ENCODE measurements around the gene SDF4.

DNA sequence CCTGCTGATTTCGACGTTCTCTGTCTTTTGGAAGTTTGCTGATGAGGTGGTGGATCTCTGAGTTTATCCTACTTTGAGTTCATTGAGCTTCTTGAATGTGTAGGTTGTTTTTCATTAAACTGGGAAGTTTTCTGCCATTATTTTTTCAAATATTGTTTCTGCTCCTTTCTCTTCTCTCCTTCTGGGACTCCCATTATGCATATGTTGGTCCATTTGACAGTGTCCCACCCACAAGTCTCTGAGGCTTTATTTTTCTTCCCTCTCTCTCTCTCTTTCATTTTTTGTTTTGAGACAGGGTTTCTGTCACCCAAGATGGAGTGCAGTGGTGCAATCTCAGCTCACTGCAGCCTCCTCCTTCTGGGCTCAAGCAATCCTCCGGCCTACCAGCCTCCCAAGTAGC lies 37.1 kb downstream of the SDF4 start:
- TF ChIP-seq POLR2A (IDR thresholded peaks at IDR 0.05) = no peak
- TF ChIP-seq, protein P1, sequence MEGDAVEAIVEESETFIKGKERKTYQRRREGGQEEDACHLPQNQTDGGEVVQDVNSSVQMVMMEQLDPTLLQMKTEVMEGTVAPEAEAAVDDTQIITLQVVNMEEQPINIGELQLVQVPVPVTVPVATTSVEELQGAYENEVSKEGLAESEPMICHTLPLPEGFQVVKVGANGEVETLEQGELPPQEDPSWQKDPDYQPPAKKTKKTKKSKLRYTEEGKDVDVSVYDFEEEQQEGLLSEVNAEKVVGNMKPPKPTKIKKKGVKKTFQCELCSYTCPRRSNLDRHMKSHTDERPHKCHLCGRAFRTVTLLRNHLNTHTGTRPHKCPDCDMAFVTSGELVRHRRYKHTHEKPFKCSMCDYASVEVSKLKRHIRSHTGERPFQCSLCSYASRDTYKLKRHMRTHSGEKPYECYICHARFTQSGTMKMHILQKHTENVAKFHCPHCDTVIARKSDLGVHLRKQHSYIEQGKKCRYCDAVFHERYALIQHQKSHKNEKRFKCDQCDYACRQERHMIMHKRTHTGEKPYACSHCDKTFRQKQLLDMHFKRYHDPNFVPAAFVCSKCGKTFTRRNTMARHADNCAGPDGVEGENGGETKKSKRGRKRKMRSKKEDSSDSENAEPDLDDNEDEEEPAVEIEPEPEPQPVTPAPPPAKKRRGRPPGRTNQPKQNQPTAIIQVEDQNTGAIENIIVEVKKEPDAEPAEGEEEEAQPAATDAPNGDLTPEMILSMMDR (IDR thresholded peaks at IDR 0.05) = no peak

All from lower leg skin (tissue), 3 donors.